ENCODE results near the gene ADAM23. TPM values are rescaled to one million over a fixed set of nuclear protein-coding genes. Genes with fewer than 3 reads are reported as not detected.

The ADAM23 gene
- total RNA-seq, 1 donor: under 0.01 TPM

- TF ChIP-seq CTCF (IDR thresholded peaks at IDR 0.05; ENCODE audit: extremely low read depth, low read depth, low read length): no peak
- Histone ChIP-seq H3K36me3 (ENCODE audit: insufficient read depth, low read length) (no peaks in the 10 kb centered on the region), H3K4me2 (ENCODE audit: insufficient read depth, low read length) (no peak overlapping the region), H3K79me2 (ENCODE audit: insufficient read depth, low read length) (no peaks in the 10 kb centered on the region), H2AFZ (ENCODE audit: low read length) (no peak overlapping the region), H3K9me3 (ENCODE audit: low read depth, low read length) (no peaks in the 10 kb centered on the region), H3K27ac (ENCODE audit: low read depth, low read length) (no peak overlapping the region), H3K27me3 (ENCODE audit: insufficient read depth, low read length) (no peaks in the 10 kb centered on the region), H3K4me3 (ENCODE audit: insufficient read depth, low read length) (no peak overlapping the region), H3K4me1 (ENCODE audit: insufficient read depth, low read length) (no peaks in the 10 kb centered on the region), H4K20me1 (ENCODE audit: insufficient read depth, low read length) (no peaks in the 10 kb centered on the region)
- DNase-seq (ENCODE audit: insufficient read length, low spot score, missing footprints): no peak
These were observed 37.3 kb downstream of the ADAM23 start for GRCh38 chr2:206480620-206481019.

- no peak overlapping the region for H3K27ac ChIP-seq (ENCODE audit: low read depth, low read length)
- no peaks in the 10 kb centered on the region for H3K27me3 ChIP-seq (ENCODE audit: insufficient read depth, low read length)
- H3K4me2 ChIP-seq (ENCODE audit: insufficient read depth, low read length): no peak overlapping the region
- no peak for TF ChIP-seq CTCF (IDR thresholded peaks at IDR 0.05; ENCODE audit: extremely low read depth, low read depth, low read length)
- no peak for DNase-seq (ENCODE audit: insufficient read length, low spot score, missing footprints)
- no peaks in the 10 kb centered on the region for H3K4me1 ChIP-seq (ENCODE audit: insufficient read depth, low read length)
- H3K4me3 ChIP-seq (ENCODE audit: insufficient read depth, low read length): no peak overlapping the region
- H3K36me3 ChIP-seq (ENCODE audit: insufficient read depth, low read length): no peaks in the 10 kb centered on the region
- no peak overlapping the region for H2AFZ ChIP-seq (ENCODE audit: low read length)
- H4K20me1 ChIP-seq (ENCODE audit: insufficient read depth, low read length): no peaks in the 10 kb centered on the region
- no peaks in the 10 kb centered on the region for H3K9me3 ChIP-seq (ENCODE audit: low read depth, low read length)
- no peaks in the 10 kb centered on the region for H3K79me2 ChIP-seq (ENCODE audit: insufficient read depth, low read length)
These were observed 37.7 kb downstream of the ADAM23 start for GRCh38 chr2:206481056-206481455.

GRCh38 chr2:206482123-206482522 is 38.8 kb downstream of the ADAM23 start:
- H3K4me3 ChIP-seq (ENCODE audit: insufficient read depth, low read length): no peak overlapping the region
- DNase-seq (ENCODE audit: insufficient read length, low spot score, missing footprints): no peak
- TF ChIP-seq CTCF (IDR thresholded peaks at IDR 0.05; ENCODE audit: extremely low read depth, low read depth, low read length): no peak
- H3K79me2 ChIP-seq (ENCODE audit: insufficient read depth, low read length): no peaks in the 10 kb centered on the region
- no peak overlapping the region for H2AFZ ChIP-seq (ENCODE audit: low read length)
- H3K36me3 ChIP-seq (ENCODE audit: insufficient read depth, low read length): no peaks in the 10 kb centered on the region
- H3K27me3 ChIP-seq (ENCODE audit: insufficient read depth, low read length): no peaks in the 10 kb centered on the region
- H3K9me3 ChIP-seq (ENCODE audit: low read depth, low read length): no peaks in the 10 kb centered on the region
- H4K20me1 ChIP-seq (ENCODE audit: insufficient read depth, low read length): no peaks in the 10 kb centered on the region
- no peak overlapping the region for H3K27ac ChIP-seq (ENCODE audit: low read depth, low read length)
- no peak overlapping the region for H3K4me2 ChIP-seq (ENCODE audit: insufficient read depth, low read length)
- no peaks in the 10 kb centered on the region for H3K4me1 ChIP-seq (ENCODE audit: insufficient read depth, low read length)

DNA sequence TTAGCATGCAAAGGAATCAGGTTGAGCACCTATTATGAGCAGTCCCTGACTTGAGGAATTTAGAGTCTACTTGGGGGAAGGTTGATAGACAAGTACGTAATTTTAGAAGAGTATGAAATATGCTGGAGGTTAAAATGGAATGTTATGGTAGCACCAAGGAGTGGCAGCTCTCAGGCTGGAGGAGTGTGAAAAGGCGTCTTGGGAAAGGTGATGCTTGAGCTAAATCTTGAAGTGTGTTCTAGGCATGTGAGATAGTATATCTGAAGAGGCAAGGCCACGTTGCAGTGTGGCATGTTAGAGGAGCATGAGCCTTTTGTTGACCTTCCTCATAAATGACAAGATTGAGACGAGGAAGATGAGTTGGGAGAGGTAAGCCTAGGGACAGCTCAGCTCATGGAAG is 39.3 kb downstream of the ADAM23 start:
- no peaks in the 10 kb centered on the region for H3K79me2 ChIP-seq (ENCODE audit: insufficient read depth, low read length)
- H3K27me3 ChIP-seq (ENCODE audit: insufficient read depth, low read length): no peaks in the 10 kb centered on the region
- H2AFZ ChIP-seq (ENCODE audit: low read length): no peak overlapping the region
- no peak for DNase-seq (ENCODE audit: insufficient read length, low spot score, missing footprints)
- H3K9me3 ChIP-seq (ENCODE audit: low read depth, low read length): no peaks in the 10 kb centered on the region
- H4K20me1 ChIP-seq (ENCODE audit: insufficient read depth, low read length): no peaks in the 10 kb centered on the region
- no peak overlapping the region for H3K27ac ChIP-seq (ENCODE audit: low read depth, low read length)
- no peak for TF ChIP-seq CTCF (IDR thresholded peaks at IDR 0.05; ENCODE audit: extremely low read depth, low read depth, low read length)
- no peaks in the 10 kb centered on the region for H3K36me3 ChIP-seq (ENCODE audit: insufficient read depth, low read length)
- H3K4me1 ChIP-seq (ENCODE audit: insufficient read depth, low read length): no peaks in the 10 kb centered on the region
- H3K4me2 ChIP-seq (ENCODE audit: insufficient read depth, low read length): no peak overlapping the region
- no peak overlapping the region for H3K4me3 ChIP-seq (ENCODE audit: insufficient read depth, low read length)
